Hepatocyte (in vitro differentiated cells): Measurements from ENCODE around the gene NCOA4.
"Not testable (repeated sequence)": the region's sequence is repeated elsewhere in the genome, so short reads cannot be mapped to it uniquely, and the experiment has no call there.

ENCODE experiments used
- CTCF ChIP-seq: fragments of 200-600 bp; sonication (generic); IDR thresholded peaks from 2 replicates; pipeline ENCODE4 v1.5.1; 2016; ENCODE audit warnings: antibody characterized with exemption, mild to moderate bottlenecking; ENCODE audit not compliant: poor library complexity
- EZH2 ChIP-seq: fragments of 200-600 bp; sonication (generic); IDR thresholded peaks from 2 replicates; pipeline ENCODE4 v1.6.1; 2016; ENCODE audit warnings: antibody characterized with exemption, mild to moderate bottlenecking, borderline replicate concordance

- TF ChIP-seq CTCF, EZH2: not testable (repeated sequence)
Observed at GRCh38 chr10:45972813-45973169, 57.6 kb downstream of the NCOA4 start.
